SKM-1 (cell line): ENCODE results near the gene PCSK2.

Experiments
- DNase-seq: peaks from one replicate; lab custom pipeline; 2025; ENCODE audit not compliant: unreplicated experiment; lab: John Stamatoyannopoulos, UW

PCSK2 gene

DNA sequence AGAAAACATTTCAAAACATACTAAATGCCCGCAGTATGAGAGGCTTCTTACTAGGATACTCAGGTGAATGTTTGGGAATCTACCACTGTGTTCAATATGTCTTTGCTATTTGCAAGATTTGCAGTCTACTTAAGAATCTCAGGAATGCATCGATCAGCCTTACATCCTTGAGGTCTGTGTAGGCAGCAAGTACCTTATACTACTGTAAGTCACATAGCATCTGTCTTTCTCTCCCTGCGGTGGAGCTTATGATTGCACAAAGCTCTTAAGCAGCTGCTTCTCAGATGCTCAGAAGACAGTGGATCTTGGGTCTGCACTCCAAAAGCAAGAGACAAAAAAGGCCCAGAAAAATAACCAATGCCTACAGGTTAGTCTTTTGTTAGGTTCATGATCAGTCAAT is 21.4 kb downstream of the PCSK2 start:
- DNase-seq = no peak

DNA sequence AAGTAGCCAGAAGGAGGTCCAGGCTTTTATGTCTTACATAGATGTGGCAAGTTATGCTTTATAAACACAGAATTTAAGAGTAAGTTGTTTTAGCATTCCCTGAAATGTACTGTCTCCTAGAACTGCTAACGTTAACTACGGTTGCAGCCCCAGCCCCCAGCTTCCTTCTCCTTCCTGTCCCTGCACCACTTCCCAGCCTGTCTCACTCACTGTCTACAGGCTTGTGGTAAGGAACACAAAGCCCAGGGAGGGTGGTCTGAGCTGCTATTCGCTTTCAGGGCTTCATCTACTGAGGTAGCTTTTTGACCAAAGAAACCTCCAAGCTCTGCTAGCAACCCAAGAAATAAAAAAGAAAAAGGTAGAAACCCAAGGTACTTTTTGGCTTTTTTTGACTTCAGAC is 35.9 kb downstream of the PCSK2 start:
- DNase-seq = no peak

DNA sequence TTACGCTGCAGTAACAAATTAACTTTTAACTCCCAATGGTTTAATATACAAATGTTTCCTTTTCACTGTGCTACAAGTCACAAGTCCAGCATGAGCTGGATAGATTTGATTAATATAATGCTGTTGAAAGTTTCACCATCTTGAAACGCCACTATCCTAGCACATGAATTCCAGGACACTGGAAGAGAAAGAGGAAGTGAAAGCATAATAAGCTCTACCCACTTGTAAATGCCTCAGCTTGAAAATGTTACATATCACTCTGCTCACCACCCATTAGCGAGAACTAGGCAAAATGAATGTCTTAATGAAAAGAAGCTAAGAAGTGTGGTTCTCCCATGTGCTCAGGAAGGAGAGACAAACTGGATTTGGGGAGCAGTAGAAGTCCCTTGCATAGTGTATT is 46.9 kb downstream of the PCSK2 start:
- DNase-seq = no peak

DNA sequence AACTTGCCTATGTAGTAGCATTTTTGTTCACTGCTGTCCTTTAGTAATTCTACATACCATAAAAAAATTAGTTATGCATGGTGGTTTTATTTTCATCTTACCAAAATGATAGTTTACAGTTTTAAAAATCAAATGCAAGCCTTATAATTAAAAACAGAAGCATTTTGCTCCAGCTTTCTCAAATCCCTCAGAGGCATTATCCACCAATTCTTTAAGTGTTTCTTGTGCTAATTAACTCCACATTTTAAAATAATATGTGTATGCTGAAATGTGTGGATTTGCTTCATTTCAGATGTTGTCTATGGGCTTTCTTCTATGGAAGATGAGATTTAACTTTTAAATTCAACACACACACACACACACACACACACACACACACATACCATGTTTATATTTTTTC is 49.3 kb downstream of the PCSK2 start:
- DNase-seq = no peak

DNA sequence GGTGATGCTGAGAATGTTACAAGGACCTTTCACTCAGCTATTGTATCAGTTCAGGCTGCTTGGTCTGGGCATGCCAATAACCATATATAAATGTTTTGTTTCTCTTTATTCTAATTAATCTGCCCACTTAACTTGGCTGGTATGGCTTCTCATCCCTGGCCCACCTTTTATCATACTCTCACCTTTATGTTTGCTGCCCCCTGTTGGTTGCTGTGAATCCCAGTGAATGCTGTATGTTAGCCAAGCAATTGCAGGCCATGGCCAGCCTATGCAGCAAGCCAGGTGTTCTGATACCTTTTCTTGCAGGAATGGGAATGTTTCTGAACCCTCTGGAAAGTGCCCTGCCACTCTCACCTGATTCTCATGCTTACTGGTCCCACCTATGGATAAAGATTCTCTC is 54.6 kb downstream of the PCSK2 start:
- DNase-seq = no peak

DNA sequence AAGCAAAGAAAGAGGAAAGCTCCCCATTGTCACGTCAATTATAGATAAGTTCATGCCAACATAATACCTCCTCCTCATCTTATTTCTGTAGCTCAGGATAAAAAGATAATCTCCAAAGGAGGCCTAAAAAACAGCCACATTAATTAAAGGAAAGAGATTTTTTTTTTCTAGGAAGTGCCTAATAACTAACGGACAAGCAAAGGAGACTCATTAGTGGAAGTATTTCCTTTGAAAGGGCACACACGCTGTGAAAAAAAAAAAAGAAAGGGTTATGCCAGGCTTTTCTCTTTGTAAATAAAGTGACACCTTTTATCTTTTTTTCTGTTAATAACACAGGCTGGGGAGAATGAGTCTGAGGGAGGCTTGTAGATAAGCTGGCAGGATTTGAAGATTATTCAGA is 55.7 kb downstream of the PCSK2 start:
- no peak for DNase-seq

DNA sequence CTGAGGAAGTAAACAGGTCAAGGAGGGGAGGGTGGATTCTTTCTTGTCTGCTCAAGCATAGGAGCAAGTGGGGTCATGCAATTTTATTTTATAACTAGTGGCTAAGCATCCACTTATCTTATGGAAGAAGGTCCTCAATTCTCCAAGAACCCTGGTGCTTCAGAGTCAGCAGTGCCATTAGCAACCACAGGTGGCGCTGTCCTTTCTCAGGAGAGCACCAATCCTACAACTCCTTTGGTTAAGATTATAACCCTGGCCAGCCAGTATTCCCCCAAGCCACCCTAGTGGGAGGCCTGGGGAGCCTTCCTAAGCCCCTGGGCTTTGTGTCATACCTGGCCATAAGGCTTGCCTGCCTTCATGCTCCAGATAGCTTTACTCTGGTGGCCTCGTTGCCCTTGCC is 60.7 kb downstream of the PCSK2 start:
- no peak for DNase-seq

DNA sequence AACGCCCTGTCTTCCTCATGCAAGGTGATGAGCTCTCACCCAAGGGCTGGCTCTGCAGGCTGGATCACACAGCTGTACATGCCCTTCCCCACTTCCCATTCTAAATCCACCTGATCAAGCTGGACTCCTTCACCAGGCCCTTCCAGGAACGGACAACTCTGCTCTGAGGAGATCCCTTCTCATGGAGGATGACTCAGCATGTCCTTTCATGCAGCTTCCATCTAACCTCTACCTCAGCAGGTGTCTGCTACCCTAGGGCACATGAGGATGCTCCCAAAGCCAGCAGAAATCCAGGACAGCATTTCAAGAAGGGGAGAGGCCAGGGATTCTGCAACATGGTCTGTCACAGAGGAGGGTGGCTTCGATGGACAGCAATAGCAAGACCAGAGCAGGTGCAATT is 61.2 kb downstream of the PCSK2 start:
- no peak for DNase-seq

GRCh38 chr20:17295151-17295726 is 68.4 kb downstream of the PCSK2 start:
- no peak for DNase-seq

- DNase-seq = no peak
Observed at GRCh38 chr20:17295991-17296390, 69.2 kb downstream of the PCSK2 start.

DNA sequence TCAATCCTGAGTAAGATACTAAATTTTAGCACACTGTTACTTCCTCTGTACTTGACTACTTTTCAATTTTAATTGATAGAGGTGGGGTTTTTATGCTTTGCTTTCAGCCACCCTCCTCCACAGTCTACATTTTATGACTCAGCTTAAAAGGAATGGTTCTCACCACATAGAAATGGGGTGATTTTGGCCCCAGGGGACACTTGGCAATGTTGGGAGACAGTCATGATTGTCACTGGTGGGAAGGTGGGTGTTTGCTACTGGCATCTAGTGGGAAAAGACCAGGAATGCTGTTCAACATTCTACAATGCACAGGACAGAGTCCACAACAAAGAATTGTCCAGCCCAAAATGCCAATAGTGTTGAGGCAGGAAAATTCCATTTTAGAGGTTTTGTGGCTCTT is 71.3 kb downstream of the PCSK2 start:
- DNase-seq = no peak

- no peak for DNase-seq
Observed at GRCh38 chr20:17298751-17299150, 71.9 kb downstream of the PCSK2 start.

DNA sequence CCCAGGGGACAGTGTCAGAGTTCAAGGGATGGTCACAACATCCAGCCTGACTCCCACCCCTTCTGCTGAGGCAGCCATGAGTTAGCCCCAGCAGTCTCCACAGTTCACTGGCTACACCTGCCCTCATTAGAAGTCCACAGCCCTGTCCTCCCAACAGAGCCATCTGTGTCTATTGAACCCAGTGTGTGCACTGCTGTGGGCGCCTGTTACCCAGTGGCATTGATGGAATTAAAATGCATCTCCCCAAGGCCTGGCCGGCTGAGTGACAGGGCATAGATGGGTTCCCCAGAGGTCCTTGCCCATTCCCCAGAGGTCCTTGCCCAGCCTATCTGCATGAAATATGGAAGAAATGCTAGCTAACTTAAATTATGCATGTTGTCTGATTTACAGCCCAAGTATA is 73.3 kb downstream of the PCSK2 start:
- DNase-seq = no peak

- DNase-seq = no peak
Observed at GRCh38 chr20:17304774-17305173, 77.9 kb downstream of the PCSK2 start.

GRCh38 chr20:17306427-17306826 is 79.6 kb downstream of the PCSK2 start:
- DNase-seq = no peak

DNA sequence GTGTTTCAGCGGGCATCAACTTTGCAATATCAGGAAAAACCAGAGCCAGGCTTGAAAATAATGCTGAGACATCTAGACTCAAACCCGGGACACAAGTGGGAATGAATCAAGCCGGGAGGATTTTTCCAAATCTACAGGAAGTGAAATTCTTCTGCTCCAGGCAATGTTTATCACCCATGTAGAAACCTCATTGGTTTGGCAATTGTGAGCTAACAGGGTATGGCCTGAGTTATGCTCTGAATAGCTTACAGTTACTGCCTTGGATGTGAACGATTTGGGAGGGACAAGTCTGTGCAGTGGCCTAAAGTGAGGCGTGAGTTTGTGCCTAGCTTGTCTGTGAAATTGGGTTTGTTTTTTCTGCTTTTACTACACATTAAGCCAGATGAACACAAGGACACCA is 87.4 kb downstream of the PCSK2 start:
- no peak for DNase-seq

DNA sequence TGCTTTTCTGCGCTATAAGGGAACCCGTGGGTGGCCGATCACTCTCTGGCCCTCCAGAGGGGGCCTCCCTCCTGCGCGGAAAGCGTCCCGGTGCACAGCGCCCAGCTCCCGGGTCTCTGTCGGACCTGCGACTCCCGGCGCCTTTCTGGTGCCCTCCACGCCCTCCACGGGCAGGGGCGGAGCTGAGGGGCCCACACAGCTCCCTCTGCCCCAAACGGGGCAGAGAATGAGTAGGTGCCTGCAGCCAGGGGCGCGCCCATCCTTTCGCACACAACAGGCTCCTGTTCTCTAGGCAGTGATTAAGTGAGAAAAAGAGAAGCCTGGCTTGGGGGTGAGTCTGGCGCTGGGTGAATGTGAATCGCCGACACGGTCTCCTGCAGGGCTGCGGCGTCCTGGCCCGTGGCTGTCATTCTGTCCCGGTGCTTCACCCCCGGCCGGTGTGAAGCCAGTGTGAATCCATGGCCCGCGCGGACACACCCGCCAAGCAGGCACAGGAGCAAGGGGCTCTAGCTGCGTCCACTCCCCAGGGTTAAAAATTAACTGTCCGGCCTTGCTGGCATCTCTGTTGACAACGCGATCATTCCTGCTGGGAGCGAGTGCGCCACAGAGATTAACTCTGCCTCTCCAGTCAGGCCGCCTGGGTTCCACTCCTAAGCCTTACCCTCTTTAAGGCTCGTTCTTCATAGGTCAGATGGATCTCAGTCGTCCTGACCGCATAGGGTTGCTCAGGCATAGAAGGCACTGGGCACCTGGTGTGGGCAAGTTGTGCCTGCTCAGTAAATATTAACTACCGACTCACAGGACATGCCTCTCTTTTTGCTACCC is 88.8 kb downstream of the PCSK2 start:
- DNase-seq = no peak

- no peak for DNase-seq
Observed at GRCh38 chr20:17316316-17317038, 89.6 kb downstream of the PCSK2 start.

GRCh38 chr20:17317341-17317740 is 90.5 kb downstream of the PCSK2 start:
- DNase-seq = no peak

DNA sequence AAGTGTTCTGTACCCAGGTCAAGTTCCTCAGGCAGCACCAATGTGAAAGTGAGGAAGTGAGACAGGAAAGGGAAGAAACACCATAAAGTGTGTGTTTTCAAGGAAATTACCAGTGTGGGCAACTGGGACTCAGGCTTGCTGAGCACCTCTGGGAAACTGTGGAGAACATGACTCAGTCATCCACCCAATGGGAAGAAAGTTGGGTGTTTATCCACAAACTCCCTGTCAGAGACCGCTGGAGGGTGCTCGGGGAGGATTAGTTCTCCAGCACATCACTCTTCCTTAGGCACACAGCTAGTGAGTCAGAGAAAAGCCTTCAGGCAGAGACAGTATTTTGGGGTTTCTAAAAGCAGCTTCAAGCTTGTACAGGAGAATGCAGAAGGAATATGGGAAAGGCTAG is 93.6 kb downstream of the PCSK2 start:
- DNase-seq = no peak

- no peak for DNase-seq
Observed at GRCh38 chr20:17326096-17326495, 99.3 kb downstream of the PCSK2 start.
